ENCODE data around the gene EYS. TPM values are rescaled to one million over a fixed set of nuclear protein-coding genes. Genes with fewer than 3 reads are reported as not detected.

EYS gene
- total RNA-seq, 1 experiment from 2014 or later, result not detected

DNA sequence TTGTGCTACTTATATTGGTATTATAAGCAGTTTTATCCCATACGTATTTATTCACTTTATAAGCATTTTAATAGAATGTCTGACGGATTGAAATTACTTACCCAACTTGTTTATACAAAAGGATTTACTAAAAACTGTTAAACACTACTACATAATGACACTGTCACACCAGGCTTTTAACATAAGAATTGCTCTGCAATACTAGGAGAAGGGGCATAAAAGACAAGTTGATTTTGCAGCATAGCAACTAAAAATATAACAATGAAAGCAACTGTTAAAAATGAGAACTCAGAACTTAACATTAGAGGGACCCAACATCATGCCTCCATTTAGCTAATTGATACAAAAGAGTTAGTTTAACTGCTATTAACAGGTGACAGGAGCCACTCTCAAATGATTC, 1076.1 kb downstream of the EYS start:
- Mint-ChIP-seq H3K4me1 (peaks cover 7 to 10% of the 10 kb centered on the region in 2 experiments), H3K27ac (peak overlapping the region in 1 of 3 experiments; percentile 5; a peak in 1 of 7 replicates), H3K9me3 (peaks cover 0 to 2% of the 10 kb centered on the region in 2 experiments; a peak in 2 of 5 replicates), H3K4me3 (no peak overlapping the region), H3K27me3 (ENCODE audit: low read depth) (no peaks in the 10 kb centered on the region), H3K36me3 (ENCODE audit: insufficient read depth in 1 of 3, low read depth in 3 of 3) (no peaks in the 10 kb centered on the region; a peak in 2 of 7 replicates)
- no peak overlapping the region for H3K23ac ChIP-seq (ENCODE audit: insufficient read length, low read depth, low read length)
- no peak overlapping the region for H3K9ac ChIP-seq (ENCODE audit: extremely low read depth, insufficient read length, low read length)
- no peak overlapping the region for H2BK12ac ChIP-seq (ENCODE audit: insufficient read length, low read depth, low read length)
- no peaks in the 10 kb centered on the region for H3K23me2 ChIP-seq (ENCODE audit: insufficient read length, low read depth, low read length, poor library complexity, severe bottlenecking)
- H3K79me2 ChIP-seq (ENCODE audit: insufficient read depth, low read length), result no peaks in the 10 kb centered on the region
- H3K14ac ChIP-seq (ENCODE audit: insufficient read depth, low read length), result no peak overlapping the region
- no peak for DNase-seq
- H3K56ac ChIP-seq (ENCODE audit: insufficient read length, low read depth, low read length), result no peak overlapping the region
- H3K18ac ChIP-seq (ENCODE audit: insufficient read length, low read depth, low read length), result no peak overlapping the region
- no peaks in the 10 kb centered on the region for H3K27me3 ChIP-seq (ENCODE audit: insufficient read depth, low read length)
- H2AFZ ChIP-seq (ENCODE audit: low read length), result no peak overlapping the region
- H2AK5ac ChIP-seq (ENCODE audit: insufficient read length, low read length), result no peak overlapping the region
- H2BK20ac ChIP-seq (ENCODE audit: low read depth, low read length, poor library complexity, severe bottlenecking), result no peak overlapping the region
- no peak overlapping the region for H3T11ph ChIP-seq (ENCODE audit: low read length)
- TF ChIP-seq, protein P1, sequence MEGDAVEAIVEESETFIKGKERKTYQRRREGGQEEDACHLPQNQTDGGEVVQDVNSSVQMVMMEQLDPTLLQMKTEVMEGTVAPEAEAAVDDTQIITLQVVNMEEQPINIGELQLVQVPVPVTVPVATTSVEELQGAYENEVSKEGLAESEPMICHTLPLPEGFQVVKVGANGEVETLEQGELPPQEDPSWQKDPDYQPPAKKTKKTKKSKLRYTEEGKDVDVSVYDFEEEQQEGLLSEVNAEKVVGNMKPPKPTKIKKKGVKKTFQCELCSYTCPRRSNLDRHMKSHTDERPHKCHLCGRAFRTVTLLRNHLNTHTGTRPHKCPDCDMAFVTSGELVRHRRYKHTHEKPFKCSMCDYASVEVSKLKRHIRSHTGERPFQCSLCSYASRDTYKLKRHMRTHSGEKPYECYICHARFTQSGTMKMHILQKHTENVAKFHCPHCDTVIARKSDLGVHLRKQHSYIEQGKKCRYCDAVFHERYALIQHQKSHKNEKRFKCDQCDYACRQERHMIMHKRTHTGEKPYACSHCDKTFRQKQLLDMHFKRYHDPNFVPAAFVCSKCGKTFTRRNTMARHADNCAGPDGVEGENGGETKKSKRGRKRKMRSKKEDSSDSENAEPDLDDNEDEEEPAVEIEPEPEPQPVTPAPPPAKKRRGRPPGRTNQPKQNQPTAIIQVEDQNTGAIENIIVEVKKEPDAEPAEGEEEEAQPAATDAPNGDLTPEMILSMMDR (conservative IDR thresholded peaks at IDR 0.05), result no peak
- H2BK120ac ChIP-seq (ENCODE audit: low read depth, low read length, poor library complexity, severe bottlenecking), result no peak overlapping the region
- H3K27ac ChIP-seq (ENCODE audit: insufficient read length, low read depth, low read length), result no peak overlapping the region
- WGBS (ENCODE audit: extremely low coverage, insufficient read length, low lambda C conversion rate), result no CpG with 5 or more reads among the region's 2 CpGs
- no peaks in the 10 kb centered on the region for H3K79me1 ChIP-seq (ENCODE audit: insufficient read depth, low read depth, low read length, poor library complexity, severe bottlenecking)
- no peak overlapping the region for H2BK15ac ChIP-seq (ENCODE audit: low read depth, low read length)
- H4K91ac ChIP-seq (ENCODE audit: insufficient read length, low read depth, low read length), result no peak overlapping the region
- H3K9me3 ChIP-seq (ENCODE audit: control insufficient read depth, low read depth, low read length), result no peaks in the 10 kb centered on the region
- H3K4me1 ChIP-seq (ENCODE audit: insufficient read depth, low read length), result no peaks in the 10 kb centered on the region
- no peaks in the 10 kb centered on the region for H4K20me1 ChIP-seq (ENCODE audit: control insufficient read depth, insufficient read depth, insufficient read length)
- H4K5ac ChIP-seq (ENCODE audit: insufficient read length, low read depth, low read length), result no peak overlapping the region
- H4K8ac ChIP-seq (replicated peaks; ENCODE audit: insufficient read length, low read depth, low read length), result no peak overlapping the region
- no peak overlapping the region for H2BK5ac ChIP-seq (ENCODE audit: insufficient read length, low read length)
- H3K4ac ChIP-seq (ENCODE audit: low read depth, low read length), result no peak overlapping the region
- H3K4me2 ChIP-seq (ENCODE audit: insufficient read depth, insufficient read length, low read length), result no peak overlapping the region
